ENCODE results near the gene KCND1. TPM values are rescaled to one million over a fixed set of nuclear protein-coding genes. Genes with fewer than 3 reads are reported as not detected.
"Not testable (repeated sequence)": the region's sequence is repeated elsewhere in the genome, so short reads cannot be mapped to it uniquely, and the experiment has no call there.

The KCND1 gene
- polyA plus RNA-seq (2013, experiment 1 of 2; ENCODE audit: insufficient read length), result 3.7 TPM
- 3.5 TPM for polyA plus RNA-seq (2013, experiment 2 of 2; ENCODE audit: insufficient read length)

GRCh38 chrX:48971249-48972219 is at the start of gene KCND1:
Gene KCND1, minus strand, starts transcription at chrX:48971844. Its CDS starts 1,573 bp downstream, at chrX:48970271.
- DNase-seq, result peak; percentile 69

- no peak for DNase-seq
Observed at GRCh38 chrX:49019599-49020249, 48.1 kb upstream of the KCND1 start.

DNA sequence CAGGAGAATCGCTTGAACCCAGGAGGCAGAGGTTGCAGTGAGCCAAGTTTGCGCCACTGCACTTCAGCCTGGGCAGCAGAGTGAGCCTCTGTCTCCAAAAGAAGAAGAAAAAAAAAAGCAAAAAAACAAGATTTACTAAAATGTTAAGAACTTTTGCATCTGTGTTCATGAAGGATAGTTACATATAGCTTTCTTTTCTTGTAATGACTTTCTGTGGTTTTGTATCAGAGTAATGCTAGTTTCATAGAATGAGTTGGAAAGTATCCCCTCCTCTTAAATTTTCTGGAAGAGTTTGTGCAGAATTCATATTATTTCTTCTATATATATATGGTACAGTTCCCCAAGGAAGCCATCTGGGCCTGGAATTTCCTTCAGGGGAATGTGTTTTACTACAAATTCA is 47.4 kb upstream of the KCND1 start:
- DNase-seq, result no peak

- DNase-seq, result no peak
Observed at GRCh38 chrX:49003696-49004095, 32.1 kb upstream of the KCND1 start.

DNA sequence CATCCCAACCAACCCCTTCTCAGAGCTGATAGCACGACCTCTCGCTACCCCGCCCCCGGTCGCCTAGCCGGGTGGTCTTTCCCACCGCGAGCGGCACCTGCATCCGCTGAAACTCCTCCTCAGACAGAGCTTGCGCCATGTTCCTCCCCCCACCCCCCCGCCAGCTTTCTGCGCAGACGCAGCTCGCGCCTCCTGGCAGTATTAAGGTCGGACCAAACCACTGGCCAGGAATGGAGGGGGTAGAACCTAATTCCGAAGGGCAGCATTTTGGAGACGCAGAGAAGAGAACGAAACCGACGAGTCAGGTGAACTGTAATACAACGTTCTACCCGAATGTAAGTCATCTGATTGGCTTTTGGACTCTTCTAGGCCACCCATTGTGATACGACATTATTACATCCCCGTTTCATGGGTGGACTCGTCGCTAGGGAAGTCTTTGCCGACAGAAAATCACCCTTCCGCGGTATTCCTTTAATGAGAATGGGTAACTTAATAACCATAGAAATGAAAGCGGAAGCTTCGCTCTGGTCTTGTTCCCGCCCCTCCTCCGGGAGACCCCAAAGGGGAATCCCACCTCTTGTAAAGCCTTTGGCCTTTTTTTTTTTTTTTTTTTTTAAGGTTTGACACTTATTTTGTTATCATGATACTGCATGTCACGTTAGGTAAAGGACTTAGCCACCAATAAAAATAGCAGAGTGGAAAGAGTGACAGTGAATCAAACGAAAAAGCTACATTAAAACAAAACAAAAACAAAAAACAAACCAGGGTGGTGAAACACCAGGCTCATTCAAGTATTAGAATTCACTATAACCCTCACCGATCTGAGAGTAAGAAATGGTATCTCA is 30.7 kb upstream of the KCND1 start, which contains the start of gene GRIPAP1:
TSS of gene GRIPAP1 (minus strand) at position 174 of the 845 bp plus-strand sequence. CDS start at position 139, 35 bp downstream.
- DNase-seq, result peak; percentile 85

DNA sequence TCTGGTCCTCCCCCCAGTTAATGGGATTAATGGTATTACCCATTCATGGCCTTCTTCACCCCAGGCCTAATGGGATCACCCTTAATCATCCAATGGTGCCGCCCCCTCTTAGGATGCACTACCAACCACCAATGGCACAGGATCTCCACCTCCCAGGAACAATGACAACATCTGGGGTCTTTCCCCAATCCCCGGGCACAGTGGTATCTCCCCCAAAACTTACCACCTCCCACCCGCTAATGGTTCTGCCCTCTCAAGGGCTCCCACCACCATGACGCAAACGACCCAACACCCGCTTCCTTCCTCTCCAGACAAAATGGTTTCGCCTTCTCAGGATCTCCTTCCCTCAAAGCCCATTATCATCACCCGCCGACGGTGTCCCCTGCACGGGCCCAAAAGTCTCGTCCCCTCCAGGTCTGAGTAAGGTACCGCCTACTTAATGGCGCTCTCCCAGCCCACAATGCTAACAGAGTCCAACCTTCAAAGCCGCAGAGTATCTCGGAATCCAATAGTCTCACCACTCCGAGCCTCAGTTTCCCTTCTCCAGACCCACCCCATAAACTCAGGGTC is 30.0 kb upstream of the KCND1 start:
- DNase-seq, result peak; percentile 39

GRCh38 chrX:49000636-49001035 is 29.0 kb upstream of the KCND1 start:
- DNase-seq, result no peak

- no peak for DNase-seq
Observed at GRCh38 chrX:48999030-48999429, 27.4 kb upstream of the KCND1 start.

- no peak for DNase-seq
Observed at GRCh38 chrX:48998391-48998790, 26.7 kb upstream of the KCND1 start.

- no peak for DNase-seq
Observed at GRCh38 chrX:48997865-48998264, 26.2 kb upstream of the KCND1 start.

DNA sequence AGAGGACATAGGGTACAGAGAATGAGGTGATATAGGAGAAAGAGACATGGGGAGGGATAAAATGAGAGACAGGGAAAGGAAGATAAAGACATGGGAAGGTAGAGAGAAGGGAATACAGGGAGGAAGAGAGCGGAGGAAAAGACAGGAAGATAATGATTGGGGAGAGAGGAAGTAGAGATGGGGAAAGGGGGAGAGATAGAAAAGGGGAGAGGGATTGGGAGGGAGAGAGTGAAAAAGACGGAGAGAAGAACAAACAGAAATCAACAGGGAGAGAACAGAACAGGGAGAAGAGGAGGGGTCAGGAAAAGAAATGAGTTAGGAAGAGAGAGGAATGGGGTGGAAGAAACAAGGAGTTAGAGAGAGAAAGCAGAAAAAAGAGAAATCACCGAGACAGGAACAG is 25.8 kb upstream of the KCND1 start:
- DNase-seq, result no peak

DNA sequence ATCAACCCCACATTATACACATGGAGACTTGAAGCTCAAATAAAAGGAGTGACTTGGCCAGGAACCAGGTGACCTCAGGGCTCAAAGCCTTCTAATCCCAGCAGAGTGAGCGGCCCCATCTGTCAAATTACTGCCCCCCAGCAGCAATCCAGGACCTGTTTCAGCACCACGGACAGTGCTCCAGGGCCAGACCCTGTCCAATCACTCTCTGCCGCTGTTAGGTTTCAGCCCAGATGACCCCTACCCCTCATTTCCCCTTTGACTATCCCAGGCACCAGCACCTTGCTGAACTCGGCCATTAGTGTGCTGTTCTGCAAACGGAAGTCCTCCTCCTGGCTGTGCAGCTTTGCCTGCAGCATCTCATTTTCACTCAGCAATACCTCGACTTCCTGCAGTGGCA is 25.3 kb upstream of the KCND1 start:
- DNase-seq, result no peak

GRCh38 chrX:48992341-48992740 is 20.7 kb upstream of the KCND1 start:
- no peak for DNase-seq

DNA sequence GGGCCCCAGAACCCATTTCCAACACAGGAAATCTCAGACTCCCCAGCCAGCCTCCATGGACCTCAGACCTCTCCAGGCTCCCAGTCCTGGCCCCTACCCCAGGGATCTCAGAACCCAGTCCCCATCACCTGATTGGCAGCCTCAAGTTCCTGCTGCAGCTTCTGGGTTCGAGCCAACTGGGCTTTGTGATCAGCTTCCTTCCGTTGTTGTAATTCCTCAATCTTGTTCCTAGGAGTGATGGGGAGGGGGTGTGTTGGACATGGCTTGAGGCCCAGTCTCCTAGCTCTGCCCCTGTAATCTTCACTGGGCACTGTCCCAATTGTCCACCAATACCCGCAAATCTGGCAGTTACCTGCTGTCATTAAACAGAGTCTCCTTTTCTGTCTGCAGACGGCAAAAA is 17.8 kb upstream of the KCND1 start:
- DNase-seq, result no peak

- no peak for DNase-seq
Observed at GRCh38 chrX:48983896-48984295, 12.3 kb upstream of the KCND1 start.

- DNase-seq, result no peak
Observed at GRCh38 chrX:48983081-48983480, 11.4 kb upstream of the KCND1 start.

GRCh38 chrX:48981178-48981577 is 9.5 kb upstream of the KCND1 start:
- DNase-seq, result no peak

DNA sequence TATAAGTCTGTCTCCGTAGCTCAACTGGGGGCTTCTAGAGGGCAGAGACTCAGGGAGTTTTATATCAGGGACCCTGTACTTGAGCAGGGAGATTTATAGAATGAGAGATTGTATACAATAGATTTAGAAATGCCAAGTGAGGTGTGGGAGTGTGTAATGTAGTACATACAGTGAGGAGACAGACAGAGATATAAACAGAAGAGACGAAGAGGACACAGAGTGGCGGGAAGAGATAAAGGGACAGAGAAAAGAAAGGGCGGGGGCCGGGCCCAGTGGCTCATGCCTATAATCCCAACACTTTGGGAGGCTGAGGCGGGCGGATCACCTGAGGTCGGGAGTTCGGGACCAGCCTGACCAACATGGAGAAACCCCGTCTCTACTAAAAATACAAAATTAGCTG is 8.7 kb upstream of the KCND1 start:
- not testable (repeated sequence) for DNase-seq

DNA sequence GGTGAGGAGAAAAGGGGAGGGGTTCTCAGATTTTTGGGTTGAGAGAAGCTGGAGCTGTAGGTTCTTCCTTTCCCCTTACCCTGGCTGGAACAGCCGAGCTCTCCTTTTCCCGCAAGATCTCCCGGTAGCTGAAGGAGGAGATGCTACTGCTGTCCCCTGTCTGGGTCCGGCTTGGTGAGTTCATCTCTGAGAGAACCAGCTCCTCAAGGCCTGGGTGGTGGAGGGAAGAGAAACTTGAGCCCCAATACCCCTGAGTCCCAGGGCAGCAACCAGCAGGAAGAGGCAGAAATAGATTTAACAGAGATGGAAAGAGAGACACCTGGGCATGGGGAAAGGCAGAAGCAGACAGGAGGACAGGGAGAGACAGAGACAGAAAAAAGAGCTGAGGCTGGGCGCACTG is 6.6 kb upstream of the KCND1 start:
- no peak for DNase-seq

DNA sequence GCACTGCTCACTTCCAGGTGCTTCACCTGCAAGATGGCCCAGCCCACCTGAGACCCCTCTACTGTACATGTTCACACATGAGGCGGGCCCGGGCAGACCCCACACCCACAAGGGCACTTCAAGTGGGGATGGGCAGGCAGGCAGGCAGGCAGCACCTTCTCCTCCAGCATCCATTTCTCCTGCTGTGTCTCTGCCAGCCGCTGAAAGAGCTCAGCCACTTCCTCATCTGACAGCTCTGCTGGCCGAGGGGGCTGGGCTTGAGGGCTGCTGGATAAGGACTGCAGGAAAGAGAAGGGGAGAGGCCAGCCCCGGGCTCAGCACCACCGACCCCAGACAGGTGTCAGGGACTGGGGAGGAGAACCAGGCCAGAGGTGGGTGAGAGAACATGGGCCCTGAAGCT is 4.4 kb upstream of the KCND1 start:
- no peak for DNase-seq

DNA sequence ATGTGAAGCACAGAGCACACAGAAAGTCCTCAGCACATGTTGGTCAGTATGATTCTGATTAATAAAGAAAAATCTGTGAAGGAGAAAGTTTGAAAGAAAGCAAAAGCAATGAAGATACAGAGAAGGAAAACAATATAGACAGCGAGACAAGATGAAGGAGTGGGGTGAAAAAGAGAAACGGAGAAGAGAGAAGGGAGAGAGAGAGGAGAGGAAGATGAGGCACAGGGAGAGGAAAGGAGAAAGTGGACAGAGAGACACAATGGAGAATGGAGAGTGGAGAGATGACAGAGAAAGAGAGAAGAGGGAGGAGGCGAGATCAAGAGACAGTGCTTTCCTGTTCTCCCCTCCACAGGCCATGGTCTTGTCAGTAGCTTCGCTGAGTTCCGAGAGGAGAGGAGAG is 3.9 kb upstream of the KCND1 start:
- DNase-seq, result no peak

GRCh38 chrX:48975041-48975440 is 3.4 kb upstream of the KCND1 start:
- no peak for DNase-seq

Data from fibroblast of skin of scalp (primary cell).